ENCODE data around the gene CASS4. TPM values are rescaled to one million over a fixed set of nuclear protein-coding genes. Genes with fewer than 3 reads are reported as not detected.

CASS4 gene
- total RNA-seq, 1 experiment from 2014 or later: 0.17 TPM

DNA sequence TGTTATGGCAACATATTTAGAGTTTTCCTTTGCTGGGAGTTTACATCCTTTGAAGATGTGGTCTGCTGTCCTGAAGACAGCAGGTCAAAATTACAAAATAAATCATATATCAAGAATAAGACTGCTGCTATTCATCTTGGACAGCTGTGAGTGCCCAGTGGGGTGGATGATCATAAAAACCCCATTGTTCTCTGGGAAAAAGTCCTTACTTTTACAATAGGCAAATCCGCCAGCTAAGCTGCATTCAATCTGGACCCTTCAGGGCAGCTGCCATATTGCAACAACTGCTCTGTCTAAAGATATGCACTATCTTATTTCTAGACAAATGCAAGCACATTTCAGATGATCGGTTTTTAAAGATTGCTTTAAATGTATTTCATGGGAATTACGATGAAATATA is 19.4 kb downstream of the CASS4 start:
- no peak overlapping the region for H3K4me2 ChIP-seq (ENCODE audit: low read length)
- POLR2A ChIA-PET: no interaction called here
- no peaks in the 10 kb centered on the region for H4K20me1 ChIP-seq (ENCODE audit: insufficient read depth)
- H3K4me1 ChIP-seq (ENCODE audit: control insufficient read depth in 1 of 2, insufficient read depth in 2 of 2, low read length in 2 of 2): peaks cover 0 to 11% of the 10 kb centered on the region in 2 experiments; a peak in 2 of 4 replicates
- H2AFZ ChIP-seq (ENCODE audit: low read depth, low read length, poor library complexity, severe bottlenecking): no peak overlapping the region
- no TSS peak for BruUV-seq (replicated peaks)
- no peak overlapping the region for H3K9ac ChIP-seq (ENCODE audit: low read length)
- no peak overlapping the region for H3K27ac ChIP-seq (ENCODE audit: low read depth, low read length)
- RAD21 ChIA-PET (ENCODE audit: low non-redundant PET in 1 of 2, low total read pairs in 2 of 2, uncharacterized antibody in 2 of 2, unreplicated experiment in 2 of 2): no interaction called here
- H3K9me2 ChIP-seq (ENCODE audit: insufficient read depth): no peaks in the 10 kb centered on the region
- CTCF ChIA-PET: no interaction called here
- TF ChIP-seq SP1 (IDR thresholded peaks at IDR 0.05; ENCODE audit: low read depth) (no peak), ELF1 (IDR thresholded peaks at IDR 0.05; ENCODE audit: borderline replicate concordance, low read depth) (no peak), RAD21 (IDR thresholded peaks at IDR 0.05; ENCODE audit: low read depth) (no peak), EGR1 (IDR thresholded peaks at IDR 0.05; ENCODE audit: low read depth) (no peak), SRF (IDR thresholded peaks at IDR 0.05; ENCODE audit: low read depth) (no peak), EZH2phosphoT487 (IDR thresholded peaks at IDR 0.05; ENCODE audit: borderline replicate concordance) (no peak), TCF7L2 (IDR thresholded peaks at IDR 0.05; ENCODE audit: borderline replicate concordance, extremely low read depth, insufficient read depth, insufficient read length) (no peak), MAX (IDR thresholded peaks at IDR 0.05) (no peak), ZFX (IDR thresholded peaks at IDR 0.05) (no peak), YY1 (IDR thresholded peaks at IDR 0.05; ENCODE audit: extremely low read depth, insufficient replicate concordance, low read depth, low read length) (no peak), EZH2 (IDR thresholded peaks at IDR 0.05) (no peak), FOSL1 (IDR thresholded peaks at IDR 0.05; ENCODE audit: low read depth) (no peak)
- TF ChIP-seq, protein P1, sequence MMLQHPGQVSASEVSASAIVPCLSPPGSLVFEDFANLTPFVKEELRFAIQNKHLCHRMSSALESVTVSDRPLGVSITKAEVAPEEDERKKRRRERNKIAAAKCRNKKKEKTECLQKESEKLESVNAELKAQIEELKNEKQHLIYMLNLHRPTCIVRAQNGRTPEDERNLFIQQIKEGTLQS (IDR thresholded peaks at IDR 0.05): no peak
- intact Hi-C loops (cut with micrococcal nuclease): no loop called here
- H3K36me3 ChIP-seq (ENCODE audit: control insufficient read depth in 1 of 2, insufficient read depth in 2 of 2, low read length in 2 of 2): no peaks in the 10 kb centered on the region
- no peaks in the 10 kb centered on the region for H3K79me2 ChIP-seq (ENCODE audit: insufficient read depth, low read length)
- H3K9me3 ChIP-seq (ENCODE audit: control insufficient read depth in 1 of 2, insufficient read depth in 1 of 2, low read depth in 1 of 2, low read length in 2 of 2): no peaks in the 10 kb centered on the region
- no peak overlapping the region for H3K4me3 ChIP-seq (replicated peaks in 1 of 2; ENCODE audit: low read depth in 1 of 2, low read length in 2 of 2)
- no peak for DNase-seq (ENCODE audit: low read depth, low spot score)
- ATAC-seq: no peak
- H3K27me3 ChIP-seq (ENCODE audit: insufficient read depth, low read length): no peaks in the 10 kb centered on the region

Measured in HCT116 (cell line).